Natural killer cell treated with Interleukin-12 subunit alpha and Interleukin-12 subunit beta and Interleukin-15 and Interleukin-18, amount 100 ng/mL, for 72 hours (primary cell): ENCODE results near the gene STAT5A. TPM values are rescaled to one million over a fixed set of nuclear protein-coding genes. Genes with fewer than 3 reads are reported as not detected.
"Not testable (repeated sequence)": the region's sequence is repeated elsewhere in the genome, so short reads cannot be mapped to it uniquely, and the experiment has no call there.

Source experiments
- ATAC-seq, 2 donors: fragments of 150-1000 bp; cut with Tn5 transposase in 1 of 2; sonication (Bioruptor Pico), chemical (Tn5 transposase) in 1 of 2; 2 replicates each; pipeline ENCODE4 v1.10.0; 2021
- DNase-seq: peaks from one replicate; pipeline ENCODE4 v3.0.0; 2022; ENCODE audit warnings: low spot score
- H3K27ac Mint-ChIP-seq, 2 donors: 1 replicate in 1 of 2; 2 replicates in 1 of 2; pipeline ENCODE4 v1.8.0; 2022; ENCODE audit warnings: mixed read lengths in 2 of 2, mild to moderate bottlenecking in 1 of 2, moderate library complexity in 1 of 2
- H3K27me3 Mint-ChIP-seq, 2 donors: 1 replicate in 1 of 2; 2 replicates in 1 of 2; pipeline ENCODE4 v1.8.0; 2022; ENCODE audit warnings: mixed read lengths in 2 of 2
- H3K36me3 Mint-ChIP-seq: one replicate; pipeline ENCODE4 v1.8.0; 2022; ENCODE audit warnings: mixed read lengths
- H3K4me1 Mint-ChIP-seq, 2 donors: 1 replicate in 1 of 2; 2 replicates in 1 of 2; pipeline ENCODE4 v1.8.0; 2022; ENCODE audit warnings: low read depth in 2 of 2, mixed read lengths in 2 of 2, mild to moderate bottlenecking in 1 of 2
- H3K4me3 Mint-ChIP-seq: one replicate; pipeline ENCODE4 v1.8.0; 2022; ENCODE audit warnings: mixed read lengths
- H3K9me3 Mint-ChIP-seq: 2 replicates; pipeline ENCODE4 v1.8.0; 2022; ENCODE audit warnings: mixed read lengths
- total RNA-seq, 2 donors: library from RNA; stranded (reverse); gene quantifications; one replicate each; pipeline ENCODE4 v1.2.3, GENCODE V29; 2022

The STAT5A gene
- total RNA-seq, 2 donors from 2014 or later = 187 to 392 TPM

GRCh38 chr17:42284566-42284965 lies 3.7 kb upstream of the STAT5A start:
- Mint-ChIP-seq H3K36me3 (no peaks in the 10 kb centered on the region), H3K4me1 (peaks cover 25 to 29% of the 10 kb centered on the region in 2 donors), H3K27ac (no peak overlapping the region), H3K27me3 (no peaks in the 10 kb centered on the region), H3K9me3 (no peaks in the 10 kb centered on the region), H3K4me3 (no peak overlapping the region)
- no peak for DNase-seq
- no peak for ATAC-seq

GRCh38 chr17:42285346-42286050 lies 2.8 kb upstream of the STAT5A start:
- ATAC-seq (no peak), DNase-seq (no peak)
- Mint-ChIP-seq H3K4me3 (peak overlapping the region; percentile 93), H3K27me3 (no peaks in the 10 kb centered on the region), H3K36me3 (peaks cover 6% of the 10 kb centered on the region), H3K4me1 (peaks cover 35 to 37% of the 10 kb centered on the region in 2 donors), H3K9me3 (no peaks in the 10 kb centered on the region), H3K27ac (peak overlapping the region; percentile 98 to 100)

- DNase-seq = no peak
- Mint-ChIP-seq H3K27me3 (no peaks in the 10 kb centered on the region), H3K9me3 (no peaks in the 10 kb centered on the region), H3K4me3 (peak overlapping the region; percentile 93), H3K4me1 (peaks cover 45 to 46% of the 10 kb centered on the region in 2 donors), H3K27ac (peak overlapping the region; percentile 98 to 100), H3K36me3 (peaks cover 15% of the 10 kb centered on the region)
- ATAC-seq = no peak
Measured at GRCh38 chr17:42286411-42287221, 1.7 kb upstream of the STAT5A start.

- Mint-ChIP-seq H3K27ac (peak overlapping the region; percentile 98 to 100), H3K9me3 (no peaks in the 10 kb centered on the region), H3K4me1 (peaks cover 48 to 53% of the 10 kb centered on the region in 2 donors), H3K27me3 (no peaks in the 10 kb centered on the region), H3K4me3 (peak overlapping the region; percentile 93), H3K36me3 (peaks cover 16% of the 10 kb centered on the region)
- peak; percentile 49 to 71 for ATAC-seq
- DNase-seq = peak; percentile 76
Measured at GRCh38 chr17:42287305-42287976, 857 bp upstream of the STAT5A start.

- H3K4me3 Mint-ChIP-seq = peak overlapping the region; percentile 93
- ATAC-seq = peak; percentile 60 to 63
- peak overlapping the region; percentile 73 to 96 for H3K27ac Mint-ChIP-seq
- H3K36me3 Mint-ChIP-seq = peaks cover 21% of the 10 kb centered on the region
- peak; percentile 82 for DNase-seq
- no peaks in the 10 kb centered on the region for H3K9me3 Mint-ChIP-seq
- peaks cover 48 to 57% of the 10 kb centered on the region in 2 donors for H3K4me1 Mint-ChIP-seq
- H3K27me3 Mint-ChIP-seq = no peaks in the 10 kb centered on the region
Measured at GRCh38 chr17:42288803-42289610, 709 bp downstream of the STAT5A start.

DNA sequence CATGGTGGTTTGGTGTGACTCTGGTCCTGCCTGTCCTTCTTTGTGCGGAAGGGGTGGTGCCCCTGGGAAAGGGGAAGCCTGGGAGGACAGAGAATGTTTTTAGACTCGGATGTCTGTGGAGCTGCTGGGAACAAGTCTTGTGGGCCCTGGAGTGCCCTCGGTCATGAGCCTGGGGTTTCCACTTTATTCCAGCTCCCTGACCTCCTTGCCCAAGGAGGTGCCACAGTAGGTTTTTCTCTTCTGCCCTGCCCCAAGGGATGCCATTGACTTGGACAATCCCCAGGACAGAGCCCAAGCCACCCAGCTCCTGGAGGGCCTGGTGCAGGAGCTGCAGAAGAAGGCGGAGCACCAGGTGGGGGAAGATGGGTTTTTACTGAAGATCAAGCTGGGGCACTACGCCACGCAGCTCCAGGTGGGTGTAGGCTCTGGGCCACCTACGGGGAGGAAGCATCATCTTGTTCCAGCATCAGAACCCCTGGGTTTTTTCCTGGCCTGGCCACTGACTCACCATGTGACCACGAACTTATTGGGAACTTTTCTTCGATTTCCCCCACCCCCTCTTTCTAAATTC lies 1.4 kb downstream of the STAT5A start:
- H3K36me3 Mint-ChIP-seq = peaks cover 21% of the 10 kb centered on the region
- H3K4me1 Mint-ChIP-seq = peaks cover 48 to 60% of the 10 kb centered on the region in 2 donors
- H3K27ac Mint-ChIP-seq = peak overlapping the region; percentile 73 to 96
- peak in 1 of 2 donors; percentile 25 for ATAC-seq
- no peaks in the 10 kb centered on the region for H3K27me3 Mint-ChIP-seq
- H3K4me3 Mint-ChIP-seq = peak overlapping the region; percentile 93
- H3K9me3 Mint-ChIP-seq = no peaks in the 10 kb centered on the region
- peak; percentile 84 for DNase-seq

DNA sequence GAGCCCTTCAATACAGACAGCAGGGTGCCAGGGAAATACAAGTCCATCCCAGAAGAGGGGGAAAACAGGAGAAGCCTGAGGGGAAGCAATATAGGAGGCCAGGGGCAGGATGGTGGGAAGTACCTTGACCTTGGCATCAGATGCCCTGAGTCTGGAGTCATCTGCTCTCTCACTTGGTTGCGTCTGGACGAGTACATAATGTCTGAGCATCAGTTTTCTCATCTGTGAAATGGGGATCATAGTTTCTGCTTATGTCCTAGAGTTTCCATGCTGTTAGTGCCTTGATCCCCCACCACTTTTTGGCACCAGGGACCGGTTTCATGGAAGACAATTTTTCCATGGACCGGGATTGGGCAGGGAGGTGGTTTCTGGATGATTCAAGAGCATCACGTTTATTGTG lies 2.3 kb downstream of the STAT5A start:
- Mint-ChIP-seq H3K9me3 (no peaks in the 10 kb centered on the region), H3K4me1 (peaks cover 54 to 68% of the 10 kb centered on the region in 2 donors), H3K27ac (peak overlapping the region; percentile 73 to 96), H3K36me3 (peaks cover 26% of the 10 kb centered on the region), H3K4me3 (peak overlapping the region; percentile 93), H3K27me3 (no peaks in the 10 kb centered on the region)
- ATAC-seq = no peak
- no peak for DNase-seq

GRCh38 chr17:42291129-42291528 lies 2.8 kb downstream of the STAT5A start:
- Mint-ChIP-seq H3K27me3 (no peaks in the 10 kb centered on the region), H3K27ac (peak overlapping the region; percentile 73 to 96), H3K36me3 (peaks cover 27% of the 10 kb centered on the region), H3K4me3 (peak overlapping the region; percentile 93), H3K9me3 (no peaks in the 10 kb centered on the region), H3K4me1 (peaks cover 53 to 69% of the 10 kb centered on the region in 2 donors)
- no peak for DNase-seq
- ATAC-seq = no peak

GRCh38 chr17:42294469-42295398 lies 6.4 kb downstream of the STAT5A start:
- ATAC-seq = no peak
- H3K27ac Mint-ChIP-seq = peak overlapping the region in 1 of 2 donors; percentile 84
- H3K4me3 Mint-ChIP-seq = no peak overlapping the region
- H3K4me1 Mint-ChIP-seq = peaks cover 40 to 53% of the 10 kb centered on the region in 2 donors
- no peaks in the 10 kb centered on the region for H3K9me3 Mint-ChIP-seq
- peaks cover 32% of the 10 kb centered on the region for H3K36me3 Mint-ChIP-seq
- no peak for DNase-seq
- no peaks in the 10 kb centered on the region for H3K27me3 Mint-ChIP-seq

- peak overlapping the region in 1 of 2 donors; percentile 84 for H3K27ac Mint-ChIP-seq
Measured at GRCh38 chr17:42296012-42296411, 7.7 kb downstream of the STAT5A start.

DNA sequence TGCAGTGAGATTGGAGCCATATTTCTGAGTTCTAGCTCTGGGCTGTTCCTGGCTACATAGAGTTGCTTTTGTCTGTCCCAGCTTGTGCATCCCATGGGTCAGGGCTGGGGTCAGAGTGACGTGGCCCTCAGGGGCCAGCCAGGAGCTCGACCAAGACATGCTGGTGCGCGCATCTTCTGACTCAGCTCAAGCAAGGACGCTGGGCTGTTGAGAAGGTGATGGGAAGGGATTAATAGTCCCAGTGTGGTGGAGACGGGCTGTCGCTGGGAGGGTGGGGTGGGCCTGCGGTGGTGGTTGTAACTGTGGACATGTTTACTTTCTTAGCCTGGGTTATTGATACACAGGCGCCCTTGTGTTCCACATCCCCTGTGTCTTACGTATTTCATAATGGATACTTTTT lies 9.5 kb downstream of the STAT5A start:
- not testable (repeated sequence) for H3K27ac Mint-ChIP-seq, H3K4me3 Mint-ChIP-seq, H3K27me3 Mint-ChIP-seq, DNase-seq, ATAC-seq, H3K9me3 Mint-ChIP-seq
- Mint-ChIP-seq H3K36me3 (peaks cover 28% of the 10 kb centered on the region), H3K4me1 (peaks cover 18 to 37% of the 10 kb centered on the region in 2 donors)

More at GRCh38 chr17:42296012-42296411, 7.7 kb downstream of the STAT5A start:
- DNase-seq (no peak), ATAC-seq (no peak)
- Mint-ChIP-seq H3K9me3 (no peaks in the 10 kb centered on the region), H3K27me3 (no peaks in the 10 kb centered on the region), H3K4me3 (no peak overlapping the region), H3K36me3 (peaks cover 23% of the 10 kb centered on the region), H3K4me1 (peaks cover 28 to 42% of the 10 kb centered on the region in 2 donors)

GRCh38 chr17:42299361-42299760 lies 11.1 kb downstream of the STAT5A start:
- not testable (repeated sequence) for H3K4me3 Mint-ChIP-seq, ATAC-seq, H3K9me3 Mint-ChIP-seq, DNase-seq, H3K27me3 Mint-ChIP-seq
- H3K36me3 Mint-ChIP-seq = peaks cover 32% of the 10 kb centered on the region
- H3K4me1 Mint-ChIP-seq = peaks cover 13 to 38% of the 10 kb centered on the region in 2 donors
- H3K27ac Mint-ChIP-seq = peak overlapping the region in 1 of 2 donors; percentile 31
